NT2/D1 (cell line): ENCODE results near the gene SDHD.

Experiments used
- YY1 ChIP-seq: IDR thresholded peaks from 2 replicates; pipeline ENCODE4 v1.6.1; 2011; ENCODE audit not compliant: insufficient read length, insufficient read depth
- ZNF274 ChIP-seq: IDR thresholded peaks from 2 replicates; pipeline ENCODE4 v1.6.1; 2011; ENCODE audit warnings: mild to moderate bottlenecking, low read depth, low read length

GRCh38 chr11:112049777-112050176, 36.9 kb upstream of the SDHD start:
- no peak for TF ChIP-seq ZNF274
- no peak for TF ChIP-seq YY1
